AG09309 (cell line): ENCODE data around the gene TMEM208.

Experiments
- DNase-seq: peaks from one replicate; pipeline ENCODE4 v3.0.0-alpha.2; 2010; ENCODE audit warnings: low read depth
- H3K4me3 ChIP-seq: 2 replicates; pipeline ENCODE4 v1.5.1; 2011; ENCODE audit warnings: mild to moderate bottlenecking, low read depth, low read length, moderate library complexity; ENCODE audit not compliant: control insufficient read depth
- CTCF ChIP-seq: IDR thresholded peaks from 2 replicates; pipeline ENCODE4 v1.5.1; 2011; ENCODE audit warnings: mild to moderate bottlenecking, low read depth, low read length, inconsistent platforms; ENCODE audit not compliant: insufficient read depth, control insufficient read depth; ENCODE audit errors: missing control alignments

Gene TMEM208

GRCh38 chr16:67228905-67229304, 2.0 kb downstream of the TMEM208 start:
- no peak for TF ChIP-seq CTCF
- no peak for DNase-seq
- no peak overlapping the region for H3K4me3 ChIP-seq

- no peak for TF ChIP-seq CTCF
- no peak overlapping the region for H3K4me3 ChIP-seq
- DNase-seq, result no peak
Measured at GRCh38 chr16:67229906-67230808, 3.2 kb downstream of the TMEM208 start.

- TF ChIP-seq CTCF, result no peak
- no peak overlapping the region for H3K4me3 ChIP-seq
- DNase-seq, result no peak
Measured at GRCh38 chr16:67230809-67231660, 4.1 kb downstream of the TMEM208 start.

- no peak for DNase-seq
- no peak overlapping the region for H3K4me3 ChIP-seq
- no peak for TF ChIP-seq CTCF
Measured at GRCh38 chr16:67233596-67233995, 6.7 kb downstream of the TMEM208 start.

- DNase-seq, result no peak
- no peak for TF ChIP-seq CTCF
- H3K4me3 ChIP-seq, result no peak overlapping the region
Measured at GRCh38 chr16:67234180-67234597, 7.3 kb downstream of the TMEM208 start.

- no peak overlapping the region for H3K4me3 ChIP-seq
- no peak for TF ChIP-seq CTCF
- DNase-seq, result no peak
Measured at GRCh38 chr16:67235816-67236562, 9.1 kb downstream of the TMEM208 start.
